ENCODE data around the gene ABR. TPM values are rescaled to one million over a fixed set of nuclear protein-coding genes. Genes with fewer than 3 reads are reported as not detected.

Gene ABR
- total and polyA plus RNA-seq, 12 donors = 5.3 to 152 (median 105) TPM

DNA sequence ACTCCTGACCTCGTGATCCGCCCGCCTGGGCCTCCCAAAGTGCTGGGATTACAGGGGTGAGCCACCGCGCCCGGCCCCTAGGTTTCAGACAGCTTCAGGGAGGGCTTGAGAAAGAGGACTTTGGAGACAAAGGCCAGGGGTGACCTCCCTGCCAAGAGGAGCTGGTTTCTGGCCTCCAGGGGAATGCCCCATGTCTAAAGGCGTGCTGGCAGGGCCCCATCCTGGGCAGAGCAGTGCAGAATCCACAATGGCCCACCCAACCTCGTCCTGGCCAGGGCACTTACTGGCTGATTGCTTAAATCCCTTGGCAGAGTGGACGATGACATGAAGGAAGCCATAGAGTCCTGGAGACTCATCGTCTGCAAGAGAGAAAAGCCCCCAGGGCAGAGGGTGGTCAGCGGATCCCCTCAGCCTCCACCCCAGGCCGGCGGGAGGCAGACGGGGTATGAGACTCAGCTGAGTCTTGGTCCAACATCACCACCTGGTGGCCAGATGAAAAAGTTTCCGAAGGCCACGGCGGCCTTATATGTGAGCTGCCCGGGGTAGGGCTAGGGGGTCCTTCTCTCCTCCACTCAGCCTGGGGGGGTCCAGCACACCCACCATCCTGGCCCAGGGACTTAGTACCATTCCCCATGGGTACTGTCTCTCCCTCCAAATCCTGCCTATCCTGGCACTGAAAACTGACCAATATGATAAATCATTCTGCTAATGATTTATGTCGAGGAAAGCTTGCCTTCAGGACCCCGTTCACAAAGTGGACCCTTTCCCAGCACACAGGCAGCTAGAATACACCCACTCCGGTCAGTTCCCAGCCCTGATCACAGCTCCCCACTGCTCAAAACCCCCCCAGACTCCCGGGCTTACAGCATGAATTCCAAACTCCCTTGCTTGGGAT is 123.8 kb downstream of the ABR start:
- no peaks in the 10 kb centered on the region for H3K9me3 ChIP-seq (replicated peaks in 1 of 3)

DNA sequence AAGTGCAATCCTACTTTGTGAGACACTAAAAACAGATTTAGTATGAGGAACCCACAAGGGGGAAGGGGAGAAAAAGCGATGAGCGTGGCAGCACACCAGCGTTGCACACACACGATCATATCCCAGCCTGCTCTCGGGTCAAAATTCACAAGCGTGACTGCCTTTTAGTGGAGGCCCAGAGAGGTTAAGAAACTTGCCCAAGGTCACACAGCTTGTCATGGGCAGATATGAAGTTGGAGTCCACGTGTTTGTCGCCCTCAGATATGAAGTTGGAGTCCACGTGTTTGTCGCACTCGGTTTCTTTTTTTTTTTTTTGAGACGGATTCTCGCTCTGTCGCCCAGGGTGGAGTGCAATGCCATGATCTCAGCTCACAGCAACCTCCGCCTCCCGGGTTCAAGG is 124.5 kb downstream of the ABR start:
- TF ChIP-seq, protein P1, sequence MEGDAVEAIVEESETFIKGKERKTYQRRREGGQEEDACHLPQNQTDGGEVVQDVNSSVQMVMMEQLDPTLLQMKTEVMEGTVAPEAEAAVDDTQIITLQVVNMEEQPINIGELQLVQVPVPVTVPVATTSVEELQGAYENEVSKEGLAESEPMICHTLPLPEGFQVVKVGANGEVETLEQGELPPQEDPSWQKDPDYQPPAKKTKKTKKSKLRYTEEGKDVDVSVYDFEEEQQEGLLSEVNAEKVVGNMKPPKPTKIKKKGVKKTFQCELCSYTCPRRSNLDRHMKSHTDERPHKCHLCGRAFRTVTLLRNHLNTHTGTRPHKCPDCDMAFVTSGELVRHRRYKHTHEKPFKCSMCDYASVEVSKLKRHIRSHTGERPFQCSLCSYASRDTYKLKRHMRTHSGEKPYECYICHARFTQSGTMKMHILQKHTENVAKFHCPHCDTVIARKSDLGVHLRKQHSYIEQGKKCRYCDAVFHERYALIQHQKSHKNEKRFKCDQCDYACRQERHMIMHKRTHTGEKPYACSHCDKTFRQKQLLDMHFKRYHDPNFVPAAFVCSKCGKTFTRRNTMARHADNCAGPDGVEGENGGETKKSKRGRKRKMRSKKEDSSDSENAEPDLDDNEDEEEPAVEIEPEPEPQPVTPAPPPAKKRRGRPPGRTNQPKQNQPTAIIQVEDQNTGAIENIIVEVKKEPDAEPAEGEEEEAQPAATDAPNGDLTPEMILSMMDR (IDR thresholded peaks at IDR 0.05) = no peak
- no peak for TF ChIP-seq POLR2A (IDR thresholded peaks at IDR 0.05)
- DNase-seq = no peak
- no peaks in the 10 kb centered on the region for H3K27me3 ChIP-seq
- intact Hi-C loops (cut with DNase I) = loop anchor here (5.0 to 10.0 kb wide), 2 partner anchors 48 to 260 kb away; no protein-coding TSS in a partner anchor
- WGBS, 4 donors = 83 to 89% (median 86%) methylated on average over 16 of the region's 16 CpGs
- no peaks in the 10 kb centered on the region for H3K9me3 ChIP-seq (replicated peaks in 1 of 3)
- H3K4me3 ChIP-seq = no peak overlapping the region
- no peaks in the 10 kb centered on the region for H3K4me1 ChIP-seq (replicated peaks in 1 of 2)
- peaks cover 0 to 55% of the 10 kb centered on the region in 2 donors for H3K36me3 ChIP-seq (replicated peaks in 1 of 2)
- no peak overlapping the region for H3K27ac ChIP-seq

More for the DNA sequence above, 123.8 kb downstream of the ABR start:
- peak; percentile 55 to 90 (median 69) for DNase-seq
- WGBS, 4 donors = 39 to 52% (median 42%) methylated on average over 13 to 22 of the region's 22 CpGs
- Histone ChIP-seq H3K4me1 (replicated peaks in 1 of 2) (no peaks in the 10 kb centered on the region), H3K36me3 (replicated peaks in 1 of 2) (peaks cover 0 to 55% of the 10 kb centered on the region in 2 donors), H3K4me3 (no peak overlapping the region), H3K27me3 (no peaks in the 10 kb centered on the region), H3K27ac (no peak overlapping the region)
- TF ChIP-seq POLR2A (IDR thresholded peaks at IDR 0.05) = no peak
- TF ChIP-seq, protein P1 (IDR thresholded peaks at IDR 0.05) = peak; percentile 54 to 83 (median 78)
- intact Hi-C loops (cut with DNase I) = loop anchor here (5.0 to 10.0 kb wide), 2 partner anchors 49 to 261 kb away; no protein-coding TSS in a partner anchor

DNA sequence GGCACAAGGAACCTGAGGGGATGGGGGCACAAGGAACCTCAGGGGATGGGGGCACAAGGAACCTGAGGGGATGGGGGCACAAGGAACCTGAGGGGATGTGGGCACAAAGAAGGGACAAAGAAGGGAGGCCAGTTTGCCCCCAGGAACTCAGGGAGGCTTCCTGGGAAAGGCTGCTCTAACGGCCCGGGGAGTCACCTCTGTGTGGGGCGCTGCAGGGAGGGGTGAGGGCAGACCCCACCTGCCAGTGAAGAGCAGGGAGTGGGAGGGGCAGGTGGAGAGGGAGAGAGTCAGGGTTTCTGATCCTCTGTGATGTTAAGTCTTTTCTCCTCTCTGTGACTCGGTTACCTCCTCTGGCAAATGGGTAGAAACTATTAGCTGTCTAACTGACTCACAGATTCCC is 125.1 kb downstream of the ABR start:
- Histone ChIP-seq H3K4me3 (no peak overlapping the region), H3K27ac (no peak overlapping the region), H3K36me3 (replicated peaks in 1 of 2) (peaks cover 0 to 58% of the 10 kb centered on the region in 2 donors), H3K27me3 (no peaks in the 10 kb centered on the region), H3K9me3 (replicated peaks in 1 of 3) (no peaks in the 10 kb centered on the region), H3K4me1 (replicated peaks in 1 of 2) (no peaks in the 10 kb centered on the region)
- intact Hi-C loops (cut with DNase I) = loop anchor here (5.0 to 10.0 kb wide), 2 partner anchors 47 to 260 kb away; no protein-coding TSS in a partner anchor
- TF ChIP-seq POLR2A (IDR thresholded peaks at IDR 0.05) = no peak
- TF ChIP-seq, protein P1 (IDR thresholded peaks at IDR 0.05) = no peak
- DNase-seq = no peak
- WGBS, 4 donors = 80 to 91% (median 86%) methylated on average over 4 of the region's 4 CpGs

DNA sequence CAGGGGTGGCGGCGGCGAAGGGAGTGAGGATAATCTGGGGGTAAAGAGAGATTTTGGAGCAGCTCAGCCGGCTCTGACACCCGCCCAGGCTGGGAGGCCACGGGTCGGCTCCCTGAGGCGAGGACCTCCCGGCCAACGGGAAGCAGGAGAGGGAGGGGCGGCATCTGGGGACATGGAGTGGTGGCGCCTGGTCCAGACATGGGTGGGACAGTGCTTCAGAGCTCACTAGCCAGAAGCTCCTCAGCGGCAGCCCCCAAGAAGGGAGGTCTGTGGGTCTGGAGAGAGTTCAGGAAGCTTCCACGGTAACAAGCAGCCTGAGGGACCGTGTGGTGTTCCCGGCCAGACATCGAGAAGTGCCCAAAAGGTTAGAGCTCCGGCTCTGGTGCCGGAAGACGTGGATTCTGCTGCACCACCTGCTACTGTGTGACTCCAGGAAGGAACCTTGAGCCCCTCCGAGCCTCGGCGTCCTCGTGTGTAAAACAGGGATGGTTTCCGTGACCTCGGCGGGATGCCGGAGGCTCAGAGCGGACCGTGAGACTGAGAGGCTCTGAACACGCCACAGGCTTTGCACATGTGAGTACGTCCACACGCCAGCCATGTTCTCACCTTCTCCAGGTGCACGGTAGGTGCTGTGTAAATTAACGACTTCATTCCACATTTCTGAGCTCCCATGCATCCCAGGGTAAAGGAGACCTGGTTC is 126.0 kb downstream of the ABR start:
- intact Hi-C loops (cut with DNase I) = loop anchor here in 1 of 2 donors (10.0 kb wide), 1 partner anchor 259 kb away; no protein-coding TSS in a partner anchor
- TF ChIP-seq, protein P1 (IDR thresholded peaks at IDR 0.05) = no peak
- Histone ChIP-seq H3K4me3 (no peak overlapping the region), H3K4me1 (replicated peaks in 1 of 2) (no peaks in the 10 kb centered on the region), H3K9me3 (replicated peaks in 1 of 3) (no peaks in the 10 kb centered on the region), H3K27ac (no peak overlapping the region), H3K36me3 (replicated peaks in 1 of 2) (peaks cover 0 to 50% of the 10 kb centered on the region in 2 donors), H3K27me3 (no peaks in the 10 kb centered on the region)
- DNase-seq = no peak
- WGBS, 4 donors = 86 to 90% (median 89%) methylated on average over 29 to 35 of the region's 35 CpGs

Measured in adrenal gland (tissue), 12 donors.